Lung (tissue), 12 donors: ENCODE results near the gene EZR. TPM values are rescaled to one million over a fixed set of nuclear protein-coding genes. Genes with fewer than 3 reads are reported as not detected.

Experiments
- ATAC-seq: fragments of 200-7000 bp; cut with Tn5 transposase; one replicate; pipeline ENCODE4 v1.9.1; 2020; ENCODE audit warnings: moderate number of reproducible peaks; ENCODE audit not compliant: insufficient read depth, low FRiP score
- DNase-seq, 3 donors: peaks; one replicate each; pipeline ENCODE4 v3.0.0-alpha.2; 2013 to 2017
- H3K27ac ChIP-seq, 2 donors: one replicate each; pipeline ENCODE4 v1.5.1; 2013; ENCODE audit warnings: mild to moderate bottlenecking in 2 of 2, moderate library complexity in 2 of 2, control low read depth in 1 of 2, inconsistent platforms in 1 of 2, low read depth in 1 of 2, low read length in 1 of 2
- H3K27me3 ChIP-seq, 3 donors: one replicate each; pipeline ENCODE4 v1.5.1; 2013; ENCODE audit warnings: low read length in 2 of 3; ENCODE audit not compliant: control insufficient read depth in 3 of 3, insufficient read depth in 3 of 3
- H3K36me3 ChIP-seq, 4 donors: one replicate each; pipeline ENCODE4 v1.5.1; 2013; ENCODE audit warnings: low read length in 4 of 4, mild to moderate bottlenecking in 1 of 4, moderate library complexity in 1 of 4; ENCODE audit not compliant: control insufficient read depth in 4 of 4, insufficient read depth in 4 of 4
- H3K4me1 ChIP-seq, 5 donors: one replicate each; pipeline ENCODE4 v1.5.1; 2013; ENCODE audit warnings: low read length in 5 of 5, mild to moderate bottlenecking in 2 of 5, moderate library complexity in 1 of 5; ENCODE audit not compliant: control insufficient read depth in 5 of 5, insufficient read depth in 5 of 5
- H3K4me3 ChIP-seq: one replicate; pipeline ENCODE4 v1.5.1; 2013; ENCODE audit warnings: mild to moderate bottlenecking, control low read depth, moderate library complexity
- H3K9ac ChIP-seq, 2 donors: one replicate each; pipeline ENCODE4 v1.5.1; 2013; ENCODE audit warnings: low read length in 2 of 2, control low read depth in 1 of 2; ENCODE audit not compliant: insufficient read depth in 1 of 2
- H3K9me3 ChIP-seq, 4 donors: one replicate each; pipeline ENCODE4 v1.5.1; 2013; ENCODE audit warnings: low read length in 3 of 4, mild to moderate bottlenecking in 1 of 4, moderate library complexity in 1 of 4; ENCODE audit not compliant: control insufficient read depth in 4 of 4, insufficient read depth in 3 of 4
- WGBS, 2 donors: extraction: QIAGEN DNeasy Blood & Tissue Kit; methylation state at CpG; one replicate each; pipeline ENCODE4 v1.1.7; 2013; 5-methylcytosine and 5-hydroxymethylcytosine counted together
- polyA plus RNA-seq, 2 donors: library from polyadenylated mRNA; stranded (reverse); fragments of 200-250 nt; gene quantifications; one replicate each; pipeline ENCODE4 v1.2.1, GENCODE V29; 2013
- total RNA-seq, 2 donors: library from RNA; depleted of rRNA in 1 of 2; stranded (reverse); fragments of >200 nt in 1 of 2; gene quantifications; one replicate each; pipeline ENCODE4 v1.2.1, GENCODE V29; 2014 to 2021
- TF ChIP-seq, protein P1 (sequence below): IDR thresholded peaks from 2 replicates; pipeline ENCODE4 v1.5.1; 2012; ENCODE audit warnings: mild to moderate bottlenecking; ENCODE audit errors: control extremely low read depth, extremely low read depth
- donor health status: control.
- donor health status: control.
- donor health status: Bipolar disorder and iron deficiency.
- donor health status: healthy.
- donor health status: DM: yes; HTN: yes; CAD: no.

The EZR gene
- total and polyA plus RNA-seq, 4 donors = 168 to 452 (median 198) TPM

GRCh38 chr6:158735009-158735408 lies 84.2 kb downstream of the EZR start:
- ATAC-seq (no peak), DNase-seq (no peak)
- Histone ChIP-seq H3K27me3 (no peaks in the 10 kb centered on the region), H3K27ac (no peak overlapping the region), H3K9me3 (peaks cover 0 to 10% (median 6%) of the 10 kb centered on the region in 4 donors), H3K4me3 (no peak overlapping the region), H3K4me1 (no peaks in the 10 kb centered on the region), H3K9ac (no peak overlapping the region), H3K36me3 (peaks cover 0 to 1% (median 0%) of the 10 kb centered on the region in 4 donors)
- TF ChIP-seq, protein P1, sequence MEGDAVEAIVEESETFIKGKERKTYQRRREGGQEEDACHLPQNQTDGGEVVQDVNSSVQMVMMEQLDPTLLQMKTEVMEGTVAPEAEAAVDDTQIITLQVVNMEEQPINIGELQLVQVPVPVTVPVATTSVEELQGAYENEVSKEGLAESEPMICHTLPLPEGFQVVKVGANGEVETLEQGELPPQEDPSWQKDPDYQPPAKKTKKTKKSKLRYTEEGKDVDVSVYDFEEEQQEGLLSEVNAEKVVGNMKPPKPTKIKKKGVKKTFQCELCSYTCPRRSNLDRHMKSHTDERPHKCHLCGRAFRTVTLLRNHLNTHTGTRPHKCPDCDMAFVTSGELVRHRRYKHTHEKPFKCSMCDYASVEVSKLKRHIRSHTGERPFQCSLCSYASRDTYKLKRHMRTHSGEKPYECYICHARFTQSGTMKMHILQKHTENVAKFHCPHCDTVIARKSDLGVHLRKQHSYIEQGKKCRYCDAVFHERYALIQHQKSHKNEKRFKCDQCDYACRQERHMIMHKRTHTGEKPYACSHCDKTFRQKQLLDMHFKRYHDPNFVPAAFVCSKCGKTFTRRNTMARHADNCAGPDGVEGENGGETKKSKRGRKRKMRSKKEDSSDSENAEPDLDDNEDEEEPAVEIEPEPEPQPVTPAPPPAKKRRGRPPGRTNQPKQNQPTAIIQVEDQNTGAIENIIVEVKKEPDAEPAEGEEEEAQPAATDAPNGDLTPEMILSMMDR = no peak
- 91 to 92% methylated on average over 3 of the region's 3 CpGs for WGBS, 2 donors

DNA sequence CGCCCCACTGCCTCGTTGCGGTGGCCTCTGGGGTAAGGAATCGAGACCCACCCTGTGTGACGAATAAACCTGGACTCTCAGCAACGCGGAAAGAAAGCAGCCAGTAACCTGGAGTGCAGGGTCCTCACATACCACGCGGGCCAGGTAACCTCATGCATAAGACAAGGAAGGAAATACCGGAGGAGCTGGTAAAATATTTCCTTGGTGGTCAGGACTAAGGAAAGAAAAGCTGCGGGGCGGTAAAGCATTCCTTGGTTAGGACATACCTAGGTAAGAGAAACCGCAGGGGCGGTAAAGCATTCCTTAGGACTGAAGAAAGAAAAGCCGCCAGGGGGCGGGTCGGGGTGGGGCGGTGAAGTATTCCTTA lies 88.6 kb downstream of the EZR start:
- H3K9ac ChIP-seq = no peak overlapping the region
- H3K36me3 ChIP-seq = no peaks in the 10 kb centered on the region
- H3K4me3 ChIP-seq = no peak overlapping the region
- H3K27ac ChIP-seq = no peak overlapping the region
- no peaks in the 10 kb centered on the region for H3K4me1 ChIP-seq
- no peaks in the 10 kb centered on the region for H3K27me3 ChIP-seq
- 95 to 97% methylated on average over 18 of the region's 18 CpGs for WGBS, 2 donors
- H3K9me3 ChIP-seq = peaks cover 0 to 8% (median 2%) of the 10 kb centered on the region in 4 donors
- ATAC-seq (no peak), DNase-seq (no peak)
- TF ChIP-seq, protein P1 = no peak

GRCh38 chr6:158729906-158730540 lies 89.1 kb downstream of the EZR start:
- no peaks in the 10 kb centered on the region for H3K27me3 ChIP-seq
- H3K4me1 ChIP-seq = no peaks in the 10 kb centered on the region
- H3K9ac ChIP-seq = no peak overlapping the region
- H3K36me3 ChIP-seq = no peaks in the 10 kb centered on the region
- TF ChIP-seq, protein P1 = no peak
- peaks cover 0 to 8% (median 2%) of the 10 kb centered on the region in 4 donors for H3K9me3 ChIP-seq
- DNase-seq = no peak
- no peak overlapping the region for H3K27ac ChIP-seq
- no peak overlapping the region for H3K4me3 ChIP-seq
- no peak for ATAC-seq
- WGBS, 2 donors = 95 to 97% methylated on average over 6 of the region's 6 CpGs

DNA sequence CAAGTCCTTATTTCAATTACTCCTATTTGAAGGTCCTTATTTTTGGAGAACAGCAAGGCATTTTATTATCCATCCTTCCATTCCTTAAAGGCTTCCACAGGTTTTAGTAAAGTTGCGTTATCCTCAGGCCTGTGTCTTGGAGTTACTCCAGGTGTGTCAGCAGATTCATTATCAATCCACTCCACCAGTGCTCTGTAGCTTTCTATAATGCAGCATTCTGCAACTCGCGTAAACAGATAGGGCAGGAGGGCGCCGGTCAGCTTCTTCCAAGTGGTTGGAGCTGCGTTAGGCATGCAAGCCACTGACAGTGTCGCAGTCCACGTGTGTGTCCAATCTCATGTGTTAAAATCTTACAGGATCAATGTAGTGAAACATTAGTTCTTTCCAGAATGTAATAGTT lies 93.5 kb downstream of the EZR start:
- Histone ChIP-seq H3K4me3 (no peak overlapping the region), H3K27me3 (no peaks in the 10 kb centered on the region), H3K9me3 (peaks cover 0 to 2% (median 0%) of the 10 kb centered on the region in 4 donors), H3K4me1 (no peaks in the 10 kb centered on the region), H3K9ac (no peak overlapping the region), H3K36me3 (peaks cover 0 to under 1% (median 0%) of the 10 kb centered on the region in 4 donors), H3K27ac (no peak overlapping the region)
- 94 to 95% methylated on average over 8 of the region's 8 CpGs for WGBS, 2 donors
- DNase-seq (no peak), ATAC-seq (no peak)
- TF ChIP-seq, protein P1 = no peak
